GM21737 (cell line): ENCODE results near the gene SLC9A9.
A peak's percentile ranks its signal among the peaks of the same experiment; 100 is the strongest.
"Not testable (repeated sequence)": the region's sequence is repeated elsewhere in the genome, so short reads cannot be mapped to it uniquely, and the experiment has no call there.

Experiments
- ATAC-seq: cut with Tn5 transposase; IDR thresholded peaks from one replicate; pipeline ENCODE4 v1.9.1; 2021; ENCODE audit warnings: mild to moderate bottlenecking, moderate library complexity; ENCODE audit not compliant: unreplicated experiment

Gene SLC9A9

DNA sequence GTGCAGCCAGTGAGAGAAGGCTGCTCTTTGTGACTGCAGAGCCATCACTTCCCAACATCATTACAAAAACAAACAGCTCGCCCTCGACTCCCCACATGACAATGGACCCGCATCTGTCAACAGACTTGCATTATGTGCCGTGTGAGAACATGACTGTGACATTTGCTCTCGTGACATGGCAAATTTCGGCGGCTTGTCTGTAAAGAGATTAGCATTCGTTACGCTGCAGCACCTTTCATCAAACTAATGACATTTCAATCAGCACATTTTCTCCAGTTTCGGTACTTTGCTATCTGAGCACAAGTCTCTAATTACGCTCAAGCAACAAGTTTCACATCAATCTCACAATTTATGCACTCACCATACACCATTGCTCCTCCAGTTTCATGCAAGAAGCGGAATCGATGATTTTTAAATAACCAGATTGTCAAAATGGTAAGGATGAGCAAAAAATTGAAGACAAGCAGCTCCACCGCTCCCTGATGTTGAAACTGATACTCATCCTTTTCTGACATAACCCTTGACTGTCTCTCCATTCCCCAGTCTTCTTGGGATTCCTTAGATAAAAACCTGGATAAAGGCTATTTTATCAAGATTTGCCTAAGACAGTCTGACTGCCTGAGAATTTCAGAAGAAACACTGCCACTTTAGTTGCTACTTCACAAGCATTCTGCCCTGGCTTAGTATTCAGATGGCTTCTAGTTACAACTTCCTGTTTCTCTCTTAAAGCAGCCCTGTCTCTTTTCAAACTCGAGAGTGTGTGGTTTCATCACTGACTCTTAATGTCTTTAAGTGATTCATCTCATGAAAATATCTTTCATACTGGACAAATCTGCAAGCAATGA lies at the start of gene SLC9A9:
Gene SLC9A9, minus strand, starts transcription at position 682 of the 845 bp plus-strand sequence. Its CDS starts 146 bp downstream, at position 536.
- peak; percentile 88 for ATAC-seq

DNA sequence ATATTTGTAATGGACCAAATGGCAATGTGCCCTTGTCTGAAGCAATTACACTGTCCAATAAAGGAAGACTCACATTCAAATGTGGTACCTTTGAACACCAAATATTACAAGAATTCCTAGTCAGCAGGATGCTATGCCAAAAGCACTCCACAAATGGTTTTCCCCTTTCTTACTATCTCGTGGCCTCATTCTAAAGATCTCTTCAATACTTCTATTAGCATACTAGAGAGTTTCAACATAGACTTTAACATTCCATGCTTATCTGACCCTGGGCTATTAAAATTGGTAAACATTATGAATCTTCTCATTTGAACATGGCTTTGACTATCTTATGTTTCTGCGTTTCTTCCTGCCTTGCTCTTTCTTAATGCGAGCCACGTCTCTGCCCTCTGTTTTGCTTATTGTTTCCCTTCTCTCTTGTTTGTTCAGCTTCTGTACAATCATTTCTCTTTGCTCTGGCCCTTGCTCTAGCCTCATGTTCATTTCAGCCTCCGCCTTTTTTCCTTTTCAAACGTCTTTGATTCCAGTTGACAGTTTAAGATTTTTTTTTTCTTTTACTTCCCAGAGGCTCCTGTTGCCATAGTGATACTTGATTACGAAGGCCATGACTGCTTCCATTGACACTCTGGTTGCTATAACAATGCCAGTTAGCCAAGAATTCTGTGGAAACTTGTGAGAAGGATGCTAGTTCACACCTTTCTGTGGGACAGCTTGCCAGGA lies 49.5 kb upstream of the SLC9A9 start:
- ATAC-seq = no peak

DNA sequence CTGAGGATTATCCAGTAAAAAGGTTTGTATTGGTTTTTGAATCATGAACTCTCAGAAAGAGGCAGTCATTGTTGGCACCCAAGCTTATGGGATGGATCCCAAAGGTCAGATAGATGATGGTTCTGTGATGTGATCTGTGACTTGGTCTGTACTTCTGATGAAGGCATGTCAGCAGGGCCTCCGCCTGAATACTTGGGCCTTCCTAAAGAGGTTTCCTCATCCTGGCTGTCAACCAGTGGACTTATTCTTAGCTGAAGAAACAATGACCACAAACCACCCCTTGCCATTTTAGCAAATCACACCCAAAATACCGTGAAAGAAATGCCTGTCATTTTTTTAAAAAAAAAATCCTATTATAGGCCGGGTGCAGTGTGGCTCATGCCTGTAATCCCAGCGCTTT lies 48.2 kb upstream of the SLC9A9 start:
- ATAC-seq = no peak

GRCh38 chr3:143895805-143896204 lies 47.5 kb upstream of the SLC9A9 start:
- ATAC-seq = no peak

GRCh38 chr3:143888846-143889245 lies 40.6 kb upstream of the SLC9A9 start:
- no peak for ATAC-seq

GRCh38 chr3:143888166-143888565 lies 39.9 kb upstream of the SLC9A9 start:
- ATAC-seq = no peak

DNA sequence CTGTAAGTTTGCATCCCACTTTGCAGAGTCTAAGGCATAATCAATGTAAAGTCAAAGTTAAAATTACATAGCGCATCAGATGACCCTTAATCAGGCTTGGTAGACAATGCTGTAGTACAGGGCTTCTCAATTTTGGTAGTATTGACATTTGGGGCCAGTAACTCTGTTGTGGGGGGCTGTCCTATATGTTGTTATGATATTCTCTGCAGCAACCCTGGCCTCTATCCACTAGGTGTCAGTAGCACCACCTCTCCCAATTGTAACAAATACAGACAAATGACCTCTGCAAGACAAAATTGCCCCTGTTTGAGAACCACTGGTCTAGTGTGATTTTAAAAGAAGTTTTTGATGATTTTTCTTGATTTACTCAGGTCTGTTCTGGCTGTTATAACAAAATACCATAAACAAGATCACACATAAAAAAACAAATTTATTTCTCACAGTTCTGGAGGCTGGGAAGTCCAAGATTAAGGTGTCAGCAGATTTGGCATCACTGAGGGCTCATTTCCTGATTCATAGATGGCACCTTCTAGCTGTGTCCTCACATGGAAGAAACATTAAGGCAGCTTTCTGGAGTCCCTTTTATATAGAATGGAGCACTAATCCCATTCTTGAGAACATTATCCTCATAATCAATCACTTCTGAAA lies 37.6 kb upstream of the SLC9A9 start:
- ATAC-seq = peak; percentile 86

DNA sequence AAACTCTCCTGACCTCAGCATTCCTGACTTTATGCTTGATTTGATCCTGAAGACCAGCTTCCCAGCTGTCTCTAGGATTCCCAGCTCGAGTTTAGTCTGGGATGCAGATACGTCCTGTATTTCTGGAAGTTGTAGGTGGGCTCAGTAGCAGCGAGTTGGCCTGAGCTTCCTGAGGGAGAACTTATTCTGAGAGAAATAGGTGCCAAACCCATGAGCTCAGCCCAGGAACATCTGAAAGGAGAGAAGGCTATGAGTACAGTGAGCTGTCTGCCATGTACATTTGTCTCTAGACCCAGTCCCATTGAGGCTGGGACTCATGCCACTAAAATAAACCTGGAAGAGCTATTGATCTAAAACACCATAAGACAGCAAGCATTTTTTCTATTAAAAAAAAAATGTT lies 36.6 kb upstream of the SLC9A9 start:
- no peak for ATAC-seq

- ATAC-seq = no peak
These were observed 34.9 kb upstream of the SLC9A9 start for GRCh38 chr3:143883151-143883550.

GRCh38 chr3:143881095-143881494 lies 32.8 kb upstream of the SLC9A9 start:
- ATAC-seq = no peak

GRCh38 chr3:143875546-143875945 lies 27.3 kb upstream of the SLC9A9 start:
- no peak for ATAC-seq

GRCh38 chr3:143873553-143873952 lies 25.3 kb upstream of the SLC9A9 start:
- ATAC-seq = not testable (repeated sequence)

DNA sequence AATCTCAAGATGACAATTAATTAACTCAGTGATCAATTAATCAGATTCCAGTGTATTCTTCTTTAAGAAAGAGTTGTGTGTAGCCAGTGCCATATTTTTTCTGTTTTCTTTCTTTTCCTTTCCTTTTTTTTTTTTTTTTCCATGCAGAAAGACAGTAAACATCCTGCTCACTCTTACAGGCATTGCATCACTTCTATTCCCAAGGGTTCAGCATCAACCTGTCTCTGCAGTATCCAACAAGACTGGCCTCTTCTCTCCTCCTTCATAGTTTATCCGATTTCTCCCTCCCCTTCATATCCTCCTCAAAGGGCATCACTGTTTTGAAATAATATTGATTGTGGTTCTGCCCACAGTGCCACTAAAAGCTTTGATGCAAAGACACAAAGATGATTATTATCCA lies 17.0 kb upstream of the SLC9A9 start:
- no peak for ATAC-seq

DNA sequence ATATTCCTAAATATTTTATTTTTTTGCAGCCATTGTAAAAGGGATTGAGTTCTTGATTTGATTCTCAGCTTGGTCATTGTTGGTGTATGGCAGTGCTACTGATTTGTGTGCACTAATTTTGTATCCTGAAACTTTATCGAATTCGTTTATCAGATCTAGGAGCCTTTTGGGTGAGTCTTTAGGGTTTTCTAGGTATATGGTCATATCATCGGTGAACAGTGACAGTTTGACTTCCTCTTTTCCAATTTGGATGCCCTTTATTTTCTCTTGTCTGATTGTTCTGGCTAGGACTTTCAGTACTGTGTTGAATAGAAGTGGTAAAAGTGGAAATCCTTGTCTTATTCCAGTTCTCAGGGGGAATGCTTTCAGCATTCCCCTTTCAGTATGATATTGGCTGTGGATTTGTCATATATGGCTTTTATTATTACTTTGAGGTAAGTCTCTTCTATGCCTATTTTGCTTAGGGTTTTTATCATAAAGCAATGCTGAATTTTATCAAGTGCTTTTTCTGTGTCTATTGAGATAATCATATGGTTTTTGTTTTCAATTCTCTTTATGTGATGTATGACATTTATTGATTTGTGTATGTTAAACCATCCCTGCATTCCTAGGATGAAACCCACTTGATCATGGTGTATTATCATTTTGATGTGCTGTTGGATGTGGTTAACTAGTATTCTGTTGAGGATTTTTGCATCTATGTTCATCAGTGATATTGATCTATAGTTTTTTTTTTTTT lies 11.4 kb upstream of the SLC9A9 start:
- ATAC-seq = no peak

GRCh38 chr3:143856252-143856970 lies 8.1 kb upstream of the SLC9A9 start:
- no peak for ATAC-seq

DNA sequence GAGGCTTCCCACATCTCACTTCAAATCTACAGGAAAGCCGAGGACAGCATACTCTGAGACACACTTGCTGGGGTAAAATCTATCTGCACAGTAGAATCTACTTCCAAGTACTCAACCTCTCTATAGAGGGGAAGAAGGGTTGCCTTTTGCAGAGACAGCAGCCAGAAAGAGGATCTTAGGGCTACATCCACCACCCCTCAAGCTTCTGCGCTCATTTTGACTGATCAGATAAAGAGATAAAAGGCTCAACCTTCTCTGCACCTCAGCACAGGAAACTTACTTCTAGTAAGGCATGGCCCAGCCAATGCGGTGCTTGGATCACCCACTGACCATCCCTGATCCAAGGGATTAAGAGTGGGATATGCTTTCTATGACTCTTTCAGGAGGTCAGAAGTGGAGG lies 6.9 kb upstream of the SLC9A9 start:
- ATAC-seq = no peak

DNA sequence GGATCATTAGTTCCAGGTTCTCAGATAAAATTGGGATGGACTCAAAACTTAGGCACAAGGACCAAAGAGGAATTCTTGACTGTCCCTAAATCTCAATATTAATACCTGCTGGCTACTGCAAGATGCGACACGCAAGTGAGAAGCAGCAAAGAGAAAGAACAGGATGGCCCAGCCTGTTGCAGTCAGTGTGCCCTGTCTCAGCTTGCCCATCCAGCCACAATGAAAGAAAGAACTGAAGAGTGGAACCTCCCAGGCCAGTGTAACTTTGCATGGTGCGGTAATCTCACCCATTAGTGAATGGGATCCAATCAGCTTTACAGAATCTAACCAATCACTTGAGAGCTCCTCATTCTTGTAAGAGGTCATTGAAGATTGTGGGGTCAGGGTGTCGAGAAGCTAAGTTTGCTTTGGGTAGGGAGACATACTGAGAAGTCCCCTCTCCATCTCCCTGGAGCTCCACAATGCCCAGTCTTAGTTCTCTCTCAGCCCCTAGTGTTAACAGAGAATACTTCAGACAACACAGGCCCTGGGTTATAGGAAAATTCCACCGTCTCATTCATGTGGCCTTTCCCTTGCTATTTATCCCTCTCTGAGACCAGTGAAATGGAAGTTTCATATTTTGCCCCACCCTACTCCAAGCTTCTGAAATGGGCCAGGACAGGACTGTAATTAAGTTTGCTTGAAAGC lies 3.2 kb upstream of the SLC9A9 start:
- ATAC-seq = no peak

GRCh38 chr3:143850877-143851276 lies 2.6 kb upstream of the SLC9A9 start:
- no peak for ATAC-seq

DNA sequence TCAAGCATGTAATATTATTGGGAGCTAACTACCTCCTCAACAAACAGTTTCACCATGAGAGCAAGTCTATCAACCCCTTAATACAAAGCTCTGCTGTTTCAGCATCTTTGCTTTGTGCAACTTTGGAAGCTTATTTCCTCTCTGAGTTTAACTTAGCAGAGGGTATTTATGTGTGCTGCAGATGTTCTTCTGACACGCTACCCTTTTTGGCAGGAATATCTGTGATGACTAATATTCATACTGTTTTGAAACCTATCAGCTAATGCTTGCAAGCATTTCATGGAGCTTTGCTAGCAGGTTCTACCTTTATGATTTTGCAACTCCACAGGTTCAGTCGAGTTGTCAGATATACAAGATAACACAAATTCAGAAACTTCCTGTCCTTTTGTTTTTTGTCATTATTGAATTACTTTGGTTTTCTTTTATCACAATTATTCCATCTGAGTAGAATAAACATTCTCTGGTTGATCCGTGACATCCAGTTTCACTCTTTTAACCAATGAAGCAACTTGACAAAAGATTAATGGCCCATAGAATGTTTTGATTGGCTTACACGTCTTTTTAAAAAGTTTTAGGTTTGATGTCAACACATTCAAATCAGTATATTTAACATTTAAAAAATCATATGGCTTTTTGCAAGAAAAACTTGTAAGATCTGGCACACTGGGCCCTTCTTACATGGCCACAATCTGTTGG lies 1.7 kb upstream of the SLC9A9 start:
- ATAC-seq = peak; percentile 51
